HG03520 (cell line): Measurements from ENCODE around the gene FASTKD1.
"Not testable (repeated sequence)": the region's sequence is repeated elsewhere in the genome, so short reads cannot be mapped to it uniquely, and the experiment has no call there.

ENCODE experiments used
- ATAC-seq: cut with Tn5 transposase; IDR thresholded peaks from one replicate; pipeline ENCODE4 v1.9.1; 2021; ENCODE audit warnings: mild to moderate bottlenecking, moderate library complexity; ENCODE audit not compliant: unreplicated experiment

FASTKD1 gene

GRCh38 chr2:169573160-169573973, at the start of gene FASTKD1:
FASTKD1 (minus strand) TSS chr2:169573865; CDS start chr2:169572029, 1,836 bp downstream.
- ATAC-seq: peak; percentile 97

GRCh38 chr2:169623235-169623634, 49.6 kb upstream of the FASTKD1 start:
- ATAC-seq: no peak

- no peak for ATAC-seq
These were observed 46.8 kb upstream of the FASTKD1 start for GRCh38 chr2:169620509-169620908.

- no peak for ATAC-seq
These were observed 46.3 kb upstream of the FASTKD1 start for GRCh38 chr2:169619946-169620345.

- not testable (repeated sequence) for ATAC-seq
These were observed 42.3 kb upstream of the FASTKD1 start for GRCh38 chr2:169615982-169616381.

- no peak for ATAC-seq
These were observed 40.2 kb upstream of the FASTKD1 start for GRCh38 chr2:169613876-169614275.

GRCh38 chr2:169609264-169609663, 35.6 kb upstream of the FASTKD1 start:
- no peak for ATAC-seq

- ATAC-seq: no peak
These were observed 25.9 kb upstream of the FASTKD1 start for GRCh38 chr2:169599568-169599967.

GRCh38 chr2:169598982-169599381, 25.3 kb upstream of the FASTKD1 start:
- no peak for ATAC-seq

GRCh38 chr2:169596546-169596945, 22.9 kb upstream of the FASTKD1 start:
- not testable (repeated sequence) for ATAC-seq

- ATAC-seq: no peak
These were observed 17.1 kb upstream of the FASTKD1 start for GRCh38 chr2:169590804-169591203.

GRCh38 chr2:169585673-169586072, 12.0 kb upstream of the FASTKD1 start:
- ATAC-seq: no peak

GRCh38 chr2:169584005-169584877, 10.6 kb upstream of the FASTKD1 start, which contains the start of gene PPIG:
PPIG (plus strand) TSS chr2:169584351; CDS start chr2:169604042, 19,691 bp downstream.
- ATAC-seq: peak; percentile 88

- ATAC-seq: no peak
These were observed 9.9 kb upstream of the FASTKD1 start for GRCh38 chr2:169583518-169583917.

- not testable (repeated sequence) for ATAC-seq
These were observed 9.0 kb upstream of the FASTKD1 start for GRCh38 chr2:169582552-169583266.

GRCh38 chr2:169579044-169579443, 5.4 kb upstream of the FASTKD1 start:
- ATAC-seq: no peak

GRCh38 chr2:169575264-169575663, 1.6 kb upstream of the FASTKD1 start:
- ATAC-seq: not testable (repeated sequence)

GRCh38 chr2:169574539-169574938, 874 bp upstream of the FASTKD1 start:
- not testable (repeated sequence) for ATAC-seq

- no peak for ATAC-seq
These were observed 272 bp upstream of the FASTKD1 start for GRCh38 chr2:169573974-169574299.

GRCh38 chr2:169572821-169573159, 875 bp downstream of the FASTKD1 start:
- ATAC-seq: no peak

- ATAC-seq: no peak
These were observed 1.5 kb downstream of the FASTKD1 start for GRCh38 chr2:169572189-169572588.
